WERI-Rb-1 (cell line): ENCODE data around the gene MUS81.
A peak's percentile ranks its signal among the peaks of the same experiment; 100 is the strongest.

Source experiments
- DNase-seq: peaks from one replicate; pipeline ENCODE4 v3.0.0-alpha.2; 2020
- H3K27ac ChIP-seq: fragments of 250-450 bp; sonication (Bioruptor Pico); 2 replicates; pipeline ENCODE4 v1.5.1; 2020; ENCODE audit warnings: mild to moderate bottlenecking, moderate library complexity
- H3K27me3 ChIP-seq: fragments of 250-450 bp; sonication (Bioruptor Pico); 2 replicates; pipeline ENCODE4 v1.5.1; 2021; ENCODE audit warnings: mild to moderate bottlenecking, low read depth, moderate library complexity; ENCODE audit not compliant: insufficient read depth, severe bottlenecking
- H3K36me3 ChIP-seq: fragments of 250-450 bp; sonication (Bioruptor Pico); 2 replicates; pipeline ENCODE4 v1.5.1; 2020; ENCODE audit warnings: mild to moderate bottlenecking, moderate library complexity
- H3K4me3 ChIP-seq: 2 replicates; pipeline ENCODE4 v1.5.1; 2011; ENCODE audit warnings: low read depth, mild to moderate bottlenecking, control low read depth, low read length
- H3K9me3 ChIP-seq: fragments of 250-450 bp; sonication (Bioruptor Pico); 2 replicates; pipeline ENCODE4 v1.5.1; 2021; ENCODE audit warnings: mild to moderate bottlenecking, moderate library complexity; ENCODE audit not compliant: severe bottlenecking
- TF ChIP-seq, protein P1 (sequence below): IDR thresholded peaks from 2 replicates; pipeline ENCODE4 v1.5.1; 2011; ENCODE audit warnings: low read depth, mild to moderate bottlenecking, control low read depth, inconsistent platforms, low read length

The MUS81 gene

DNA sequence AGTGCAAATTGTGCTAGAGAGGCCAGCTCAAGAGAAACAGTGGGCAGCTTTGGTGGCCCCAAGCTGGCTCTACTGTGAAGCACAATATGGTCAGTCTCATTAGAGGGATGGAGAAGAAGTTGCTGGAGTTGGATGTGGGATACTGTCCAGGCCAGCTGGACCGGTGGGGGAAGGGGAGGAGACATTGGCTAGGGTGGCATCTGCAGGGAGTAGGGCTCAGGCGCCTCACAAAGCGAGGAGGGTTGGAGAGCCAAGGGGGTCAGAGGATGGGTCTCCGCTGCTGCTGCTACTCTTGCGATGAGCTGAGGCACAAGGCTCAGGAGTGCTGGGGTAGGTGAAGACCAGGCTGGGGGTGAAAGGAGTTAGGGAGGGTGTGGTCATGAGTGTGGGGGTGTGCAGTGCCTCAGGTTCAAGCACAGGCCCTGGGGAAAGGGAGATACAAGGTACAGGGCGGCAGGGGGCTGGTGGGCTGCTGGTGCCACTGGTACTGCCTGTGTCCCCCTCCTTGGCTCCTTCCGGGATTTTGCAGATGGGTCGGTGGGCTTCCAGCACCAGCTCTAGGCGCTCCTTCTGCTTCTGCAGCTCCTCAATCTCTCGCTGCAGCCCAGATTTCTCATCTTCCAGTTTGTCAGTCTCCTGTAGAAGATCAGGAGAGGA, 32.6 kb downstream of the MUS81 start:
- DNase-seq: no peak
- Histone ChIP-seq H3K27me3 (no peaks in the 10 kb centered on the region), H3K36me3 (no peaks in the 10 kb centered on the region), H3K4me3 (no peak overlapping the region), H3K9me3 (no peaks in the 10 kb centered on the region), H3K27ac (no peak overlapping the region)
- TF ChIP-seq, protein P1, sequence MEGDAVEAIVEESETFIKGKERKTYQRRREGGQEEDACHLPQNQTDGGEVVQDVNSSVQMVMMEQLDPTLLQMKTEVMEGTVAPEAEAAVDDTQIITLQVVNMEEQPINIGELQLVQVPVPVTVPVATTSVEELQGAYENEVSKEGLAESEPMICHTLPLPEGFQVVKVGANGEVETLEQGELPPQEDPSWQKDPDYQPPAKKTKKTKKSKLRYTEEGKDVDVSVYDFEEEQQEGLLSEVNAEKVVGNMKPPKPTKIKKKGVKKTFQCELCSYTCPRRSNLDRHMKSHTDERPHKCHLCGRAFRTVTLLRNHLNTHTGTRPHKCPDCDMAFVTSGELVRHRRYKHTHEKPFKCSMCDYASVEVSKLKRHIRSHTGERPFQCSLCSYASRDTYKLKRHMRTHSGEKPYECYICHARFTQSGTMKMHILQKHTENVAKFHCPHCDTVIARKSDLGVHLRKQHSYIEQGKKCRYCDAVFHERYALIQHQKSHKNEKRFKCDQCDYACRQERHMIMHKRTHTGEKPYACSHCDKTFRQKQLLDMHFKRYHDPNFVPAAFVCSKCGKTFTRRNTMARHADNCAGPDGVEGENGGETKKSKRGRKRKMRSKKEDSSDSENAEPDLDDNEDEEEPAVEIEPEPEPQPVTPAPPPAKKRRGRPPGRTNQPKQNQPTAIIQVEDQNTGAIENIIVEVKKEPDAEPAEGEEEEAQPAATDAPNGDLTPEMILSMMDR: no peak

DNA sequence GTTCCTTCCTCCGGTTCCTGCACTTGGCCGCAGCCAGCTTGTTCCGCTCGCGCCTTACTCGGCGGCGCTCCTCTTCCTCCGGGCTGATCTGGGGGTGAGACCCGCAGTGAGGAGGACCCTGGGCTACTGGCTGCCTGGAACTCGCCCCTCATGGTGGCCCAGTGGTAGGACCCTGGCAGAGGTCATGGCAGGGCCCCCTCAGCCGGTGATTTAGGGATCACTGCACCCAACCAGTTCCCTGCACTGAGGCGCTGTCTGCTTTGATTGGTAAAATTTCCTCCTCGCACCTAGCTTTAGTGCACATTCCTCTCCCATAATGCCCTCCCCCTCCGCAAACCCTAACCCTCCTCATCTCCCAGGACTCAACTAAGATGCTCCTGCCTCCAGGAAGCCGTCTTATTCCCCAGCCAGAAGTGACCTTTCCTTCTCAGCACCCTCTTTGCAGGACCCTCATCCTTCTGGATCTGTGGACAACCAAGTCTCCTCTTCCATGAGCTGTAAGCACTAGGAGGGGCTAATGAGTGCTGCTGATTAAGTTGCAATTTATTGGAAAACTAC, 33.9 kb downstream of the MUS81 start:
- H3K27me3 ChIP-seq: no peaks in the 10 kb centered on the region
- H3K27ac ChIP-seq: peak overlapping the region; percentile 66
- H3K9me3 ChIP-seq: no peaks in the 10 kb centered on the region
- H3K4me3 ChIP-seq: no peak overlapping the region; the same call in 1 of the 2 replicates
- TF ChIP-seq, protein P1: no peak
- H3K36me3 ChIP-seq: no peaks in the 10 kb centered on the region
- no peak for DNase-seq

DNA sequence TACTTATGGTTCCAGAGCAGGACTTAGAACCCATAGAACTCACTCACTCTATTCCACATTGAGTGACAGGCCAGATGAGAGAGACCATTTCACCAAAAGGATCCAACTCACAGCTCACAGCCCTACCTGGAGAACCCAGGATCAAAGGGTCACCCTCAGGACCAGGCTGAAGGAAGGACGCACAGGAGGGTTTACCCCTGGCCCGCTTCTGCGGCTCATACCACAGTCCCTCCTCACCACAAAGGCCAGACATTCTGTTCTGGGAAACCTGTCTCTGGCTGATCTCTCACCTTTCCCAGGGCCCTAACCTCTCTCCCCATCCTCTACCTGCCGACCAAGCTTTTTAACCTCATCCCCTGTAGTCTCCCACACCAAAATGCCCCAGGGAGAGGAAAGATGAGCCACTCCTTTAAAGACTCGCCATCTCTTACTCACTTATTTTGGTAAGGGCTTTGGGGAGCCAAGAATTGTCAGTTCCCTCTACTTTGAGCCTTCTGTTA, 35.3 kb downstream of the MUS81 start:
- DNase-seq: no peak
- Histone ChIP-seq H3K4me3 (no peak overlapping the region), H3K27me3 (no peaks in the 10 kb centered on the region), H3K36me3 (no peaks in the 10 kb centered on the region), H3K9me3 (no peaks in the 10 kb centered on the region), H3K27ac (no peak overlapping the region)
- TF ChIP-seq, protein P1: no peak

DNA sequence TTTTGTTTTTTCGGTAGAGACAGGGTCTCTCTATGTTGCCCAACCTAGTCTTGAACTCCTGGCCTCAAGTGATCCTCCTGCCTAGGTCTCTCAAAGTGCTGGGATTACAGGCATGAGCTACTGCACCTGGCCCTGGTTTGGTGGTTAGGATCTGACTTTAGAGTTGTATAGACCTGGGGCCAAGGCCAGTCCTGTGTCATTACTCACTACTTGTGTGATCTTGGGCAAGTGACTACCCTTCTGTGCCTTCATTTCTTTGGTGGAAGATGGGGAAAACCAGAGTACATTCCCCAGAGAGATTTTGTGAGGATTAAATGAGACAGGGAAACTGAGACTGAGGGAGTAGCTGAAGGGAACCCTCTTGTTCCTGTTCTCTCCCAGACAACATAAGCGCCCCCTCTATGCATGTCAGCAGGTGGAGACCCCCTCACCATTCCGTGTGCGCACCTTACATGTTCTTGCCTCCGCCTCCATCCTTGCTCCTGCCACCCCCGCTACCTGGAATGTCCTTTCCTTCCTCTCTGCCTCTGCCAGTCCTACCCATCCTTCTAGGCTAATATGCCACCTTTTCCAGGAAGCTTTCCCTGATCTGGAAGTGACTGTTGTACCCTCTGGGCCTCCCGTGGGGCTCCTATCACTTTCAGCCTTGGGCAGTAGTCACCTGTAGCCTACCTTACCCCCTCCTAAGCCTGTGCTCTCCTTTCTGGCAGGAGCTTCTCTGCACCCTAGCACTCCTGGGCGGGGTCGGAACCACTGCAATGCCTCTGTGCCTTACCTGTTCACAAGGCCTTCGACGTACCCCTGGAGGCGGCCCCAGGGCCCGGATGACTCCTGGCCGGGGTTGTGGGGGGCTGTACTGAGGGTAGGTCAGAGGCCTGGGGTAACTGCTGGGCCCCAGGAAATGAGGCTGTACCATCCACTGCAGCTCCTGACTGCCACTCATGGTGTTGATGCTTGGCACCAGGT, 36.1 kb downstream of the MUS81 start:
- Histone ChIP-seq H3K27ac (no peak overlapping the region), H3K4me3 (no peak overlapping the region), H3K36me3 (no peaks in the 10 kb centered on the region), H3K27me3 (no peaks in the 10 kb centered on the region), H3K9me3 (no peaks in the 10 kb centered on the region)
- TF ChIP-seq, protein P1: no peak
- DNase-seq: no peak

DNA sequence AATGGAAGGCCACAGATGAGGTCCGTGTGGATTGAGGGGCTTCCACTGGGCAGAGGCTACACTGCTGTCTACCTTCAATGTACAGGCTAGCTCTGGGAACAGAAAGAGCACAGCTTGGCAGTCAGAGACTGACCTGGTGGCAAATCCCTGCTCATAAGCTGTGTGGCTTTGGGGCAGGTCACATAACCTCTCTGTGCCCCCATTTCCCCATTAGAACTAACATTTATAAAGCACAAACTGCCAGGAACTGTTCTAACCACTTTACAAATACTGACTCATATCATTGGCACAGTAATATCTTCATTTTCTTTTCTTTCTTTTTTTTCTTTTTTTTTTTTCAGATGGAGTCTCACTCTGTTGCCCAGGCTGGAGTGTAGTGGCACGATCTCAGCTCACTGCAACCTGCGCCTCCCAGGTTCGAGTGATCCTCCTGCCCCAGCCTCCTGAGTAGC, 36.8 kb downstream of the MUS81 start:
- Histone ChIP-seq H3K9me3 (no peaks in the 10 kb centered on the region), H3K27ac (no peak overlapping the region), H3K27me3 (no peaks in the 10 kb centered on the region), H3K4me3 (no peak overlapping the region), H3K36me3 (no peaks in the 10 kb centered on the region)
- TF ChIP-seq, protein P1: no peak
- DNase-seq: no peak
